HG03039 (cell line): ENCODE results near the gene TFG.

ENCODE experiments used
- ATAC-seq: cut with Tn5 transposase; IDR thresholded peaks from one replicate; pipeline ENCODE4 v1.9.1; 2021; ENCODE audit warnings: mild to moderate bottlenecking, moderate library complexity; ENCODE audit not compliant: unreplicated experiment

Gene TFG

GRCh38 chr3:100753846-100754245, 44.6 kb downstream of the TFG start:
- ATAC-seq: no peak

GRCh38 chr3:100754563-100755334, 45.5 kb downstream of the TFG start:
- ATAC-seq: no peak

GRCh38 chr3:100756441-100756840, 47.1 kb downstream of the TFG start:
- no peak for ATAC-seq

GRCh38 chr3:100759159-100759558, 49.9 kb downstream of the TFG start:
- no peak for ATAC-seq

- no peak for ATAC-seq
These were observed 50.7 kb downstream of the TFG start for GRCh38 chr3:100759950-100760349.

- ATAC-seq: no peak
These were observed 51.1 kb downstream of the TFG start for GRCh38 chr3:100760377-100760776.

GRCh38 chr3:100761211-100761942, 52.1 kb downstream of the TFG start:
- ATAC-seq: peak; percentile 83

- no peak for ATAC-seq
These were observed 52.7 kb downstream of the TFG start for GRCh38 chr3:100761951-100762350.

- ATAC-seq: no peak
These were observed 56.2 kb downstream of the TFG start for GRCh38 chr3:100765437-100765975.

GRCh38 chr3:100766069-100766468, 56.8 kb downstream of the TFG start:
- no peak for ATAC-seq

GRCh38 chr3:100769693-100770092, 60.4 kb downstream of the TFG start:
- ATAC-seq: no peak

- ATAC-seq: no peak
These were observed 65.9 kb downstream of the TFG start for GRCh38 chr3:100775226-100775625.

GRCh38 chr3:100775669-100776068, 66.4 kb downstream of the TFG start:
- ATAC-seq: no peak

- no peak for ATAC-seq
These were observed 66.9 kb downstream of the TFG start for GRCh38 chr3:100776097-100776729.

- ATAC-seq: no peak
These were observed 67.5 kb downstream of the TFG start for GRCh38 chr3:100776746-100777145.

- no peak for ATAC-seq
These were observed 68.0 kb downstream of the TFG start for GRCh38 chr3:100777271-100777670.

GRCh38 chr3:100779480-100779879, 70.2 kb downstream of the TFG start:
- ATAC-seq: no peak

- ATAC-seq: no peak
These were observed 70.9 kb downstream of the TFG start for GRCh38 chr3:100780071-100780622.

- ATAC-seq: no peak
These were observed 72.0 kb downstream of the TFG start for GRCh38 chr3:100781301-100781700.

GRCh38 chr3:100782348-100782747, 73.1 kb downstream of the TFG start:
- ATAC-seq: no peak

GRCh38 chr3:100782906-100783305, 73.6 kb downstream of the TFG start:
- no peak for ATAC-seq
